K562 (cell line): ENCODE data around the gene LMAN2L. TPM values are rescaled to one million over a fixed set of nuclear protein-coding genes. Genes with fewer than 3 reads are reported as not detected.

Source experiments
- ATAC-seq: fragments of 200-7000 bp; cut with Tn5 transposase; 3 replicates; pipeline ENCODE4 v1.9.1; 2020; ENCODE audit warnings: moderate library complexity
- BruUV-seq: library from RNA; stranded (reverse); fragments of 400-500 nt; replicated peaks from 2 replicates; lab custom pipeline; 2021; lab: Mats Ljungman, UMichigan
- CTCF ChIA-PET: fragments of 300-600 bp; formaldehyde crosslinking; extraction: SDS; loops from one replicate; lab custom pipeline; 2021; ENCODE audit warnings: low intra/inter-chr PET ratio; lab: Yijun Ruan, JAX
- POLR2A ChIA-PET: fragments of 300-600, 350-650 bp; sonication (Branson Sonifier 250); formaldehyde crosslinking; extraction: SDS; loops from one replicate; lab custom pipeline; 2021; ENCODE audit warnings: antibody characterized with exemption, inconsistent platforms; lab: Yijun Ruan, JAX
- DNase-seq, 4 experiments: peaks; one replicate each; pipeline versions ENCODE4 v3.0.0 to v3.0.0-alpha.2; 2011 to 2018; ENCODE audit warnings: low spot score in 3 of 4, mixed read lengths in 3 of 4; ENCODE audit errors: extremely low read depth in 1 of 4
- FAIRE-seq: peaks from 2 replicates; lab custom pipeline; 2011; peaks lifted over from hg19 to GRCh38; lab: Jason Lieb, UNC
- H2AFZ ChIP-seq: 2 replicates; pipeline ENCODE4 v1.6.0; 2011; ENCODE audit warnings: low read depth, low read length, control low read depth, inconsistent platforms
- H3K27ac ChIP-seq: fragments of 200-600 bp; 3 replicates; pipeline ENCODE4 v1.8.0; 2011; ENCODE audit warnings: low read depth, mild to moderate bottlenecking, control low read depth, inconsistent platforms, low read length, moderate library complexity, mixed read lengths; ENCODE audit errors: extremely low read depth
- H3K27me3 ChIP-seq, 2 experiments: fragments of 300-600 bp in 1 of 2; 2 replicates in 1 of 2; 3 replicates in 1 of 2; pipeline versions ENCODE4 v1.6.0 to v1.8.0; 2011; ENCODE audit warnings: inconsistent platforms in 2 of 2, low read length in 2 of 2, mild to moderate bottlenecking in 1 of 2, mixed read lengths in 1 of 2, moderate library complexity in 1 of 2; ENCODE audit not compliant: control insufficient read depth in 2 of 2, insufficient read depth in 2 of 2
- H3K36me3 ChIP-seq: fragments of 300-600 bp; 3 replicates; pipeline ENCODE4 v1.8.0; 2011; ENCODE audit warnings: mild to moderate bottlenecking, low read length, inconsistent platforms; ENCODE audit not compliant: control insufficient read depth, insufficient read depth
- H3K4me1 ChIP-seq, 2 experiments: fragments of 200-600 bp in 1 of 2; replicated peaks in 1 of 2; 2 replicates in 1 of 2; 3 replicates in 1 of 2; pipeline versions ENCODE4 v1.5.1 to v1.8.0; 2011; ENCODE audit warnings: inconsistent platforms in 2 of 2, low read length in 2 of 2, mild to moderate bottlenecking in 1 of 2, mixed read lengths in 1 of 2, moderate library complexity in 1 of 2; ENCODE audit not compliant: control insufficient read depth in 2 of 2, insufficient read depth in 2 of 2
- H3K4me2 ChIP-seq: 2 replicates; pipeline ENCODE4 v1.6.1; 2011; ENCODE audit warnings: low read length, control low read depth, inconsistent platforms, mixed read lengths; ENCODE audit not compliant: insufficient read depth
- H3K4me3 ChIP-seq: fragments of 200-600 bp; sonication (generic), shearing (Covaris generic); 2 replicates; pipeline ENCODE4 v1.5.1; 2016; ENCODE audit warnings: control low read depth, inconsistent platforms
- H3K79me2 ChIP-seq: fragments of 200-600 bp; 3 replicates; pipeline ENCODE4 v1.8.0; 2011; ENCODE audit warnings: low read length, inconsistent platforms; ENCODE audit not compliant: control insufficient read depth, insufficient read depth
- H3K9ac ChIP-seq, 2 experiments: 2 replicates each; pipeline versions ENCODE4 v1.6.0 to v1.6.1; 2011; ENCODE audit warnings: low read depth in 2 of 2, low read length in 2 of 2, control low read depth in 1 of 2, inconsistent platforms in 1 of 2, mild to moderate bottlenecking in 1 of 2, mixed read lengths in 1 of 2; ENCODE audit not compliant: insufficient read depth in 1 of 2
- H3K9me1 ChIP-seq: one replicate; pipeline ENCODE4 v1.6.0; 2011; ENCODE audit warnings: inconsistent platforms, mild to moderate bottlenecking, low read length, moderate library complexity; ENCODE audit not compliant: control insufficient read depth, insufficient read depth
- H3K9me3 ChIP-seq: replicated peaks from 2 replicates; pipeline ENCODE4 v1.5.1; 2011; ENCODE audit warnings: low read depth, low read length, inconsistent platforms; ENCODE audit not compliant: control insufficient read depth, insufficient read depth
- H4K20me1 ChIP-seq: replicated peaks from 2 replicates; pipeline ENCODE4 v1.6.1; 2011; ENCODE audit warnings: low read length, inconsistent platforms, mixed read lengths; ENCODE audit not compliant: control insufficient read depth, insufficient read depth
- ARID2 ChIP-seq: fragments of 450-650 bp; IDR thresholded peaks from 2 replicates; pipeline ENCODE4 v1.6.1; 2017; ENCODE audit warnings: antibody characterized with exemption, mild to moderate bottlenecking
- C11orf30 ChIP-seq: fragments of 450-650 bp; IDR thresholded peaks from 2 replicates; pipeline ENCODE4 v1.6.1; 2016; ENCODE audit warnings: low read depth, mild to moderate bottlenecking
- CBFA2T3 ChIP-seq: fragments of 450-650 bp; IDR thresholded peaks from 2 replicates; pipeline ENCODE4 v1.6.1; 2017
- DPF2 ChIP-seq: fragments of 450-650 bp; IDR thresholded peaks from 2 replicates; pipeline ENCODE4 v1.6.1; 2016
- EHMT2 ChIP-seq: fragments of 450-650 bp; IDR thresholded peaks from 2 replicates; pipeline ENCODE4 v1.6.1; 2018; ENCODE audit warnings: antibody characterized with exemption
- HDGF ChIP-seq: fragments of 450-650 bp; IDR thresholded peaks from 2 replicates; pipeline ENCODE4 v1.6.1; 2016
- MAFG ChIP-seq: fragments of 450-650 bp; conservative IDR thresholded peaks from 2 replicates; pipeline ENCODE4 v1.6.1; 2016; ENCODE audit warnings: missing genetic modification characterization, missing compliant biosample characterization
- NKRF ChIP-seq: fragments of 450-650 bp; IDR thresholded peaks from 2 replicates; pipeline ENCODE4 v1.6.1; 2016; ENCODE audit warnings: borderline replicate concordance
- PRDM10 ChIP-seq: fragments of 450-650 bp; IDR thresholded peaks from 2 replicates; pipeline ENCODE4 v1.6.1; 2018; ENCODE audit not compliant: partially characterized antibody
- ZNF133 ChIP-seq: fragments of 250-450 bp; sonication (Bioruptor Pico); IDR thresholded peaks from 2 replicates; pipeline ENCODE4 v1.4.0; 2020; ENCODE audit warnings: mild to moderate bottlenecking
- ZNF316 ChIP-seq: fragments of 450-650 bp; IDR thresholded peaks from 2 replicates; pipeline ENCODE4 v1.6.1; 2016
- WGBS: fragments of 100-300 bp; shearing (Covaris generic); methylation state at CpG from one replicate; pipeline ENCODE4 v1.1.6; 2016; ENCODE audit warnings: low coverage, mixed read lengths; ENCODE audit not compliant: insufficient coverage; ENCODE audit errors: missing lambda C conversion rate; 5-methylcytosine and 5-hydroxymethylcytosine counted together
- in situ Hi-C: fragments of 300-500 bp; cut with MboI; formaldehyde crosslinking; loops from 4 replicates; pipeline ENCODE4 v1.15.0; 2018; ENCODE audit warnings: inconsistent platforms, mixed read lengths
- intact Hi-C: fragments of 100-400 bp; cut with micrococcal nuclease; formaldehyde crosslinking; loops from 2 replicates; pipeline ENCODE4 v1.14.2; 2022
- polyA plus RNA-seq, 8 experiments: library from polyadenylated mRNA; depleted of rRNA in 4 of 8; stranded (reverse) in 5 of 8; unstranded in 3 of 8; fragments of >200 nt; fragmentation: Nextera tagmentation in 2 of 8; fragmentation: Illumina TruSeq in 1 of 8; extraction: Ambion mirVana in 2 of 8; extraction: Trizol in 1 of 8; gene quantifications; 2 replicates each; pipeline versions ENCODE4 v1.2.1 to v1.2.3, GENCODE V29; 2011 to 2014; ENCODE audit warnings: inconsistent platforms in 1 of 8, missing spikeins in 1 of 8
- total RNA-seq, 7 experiments: library from RNA; depleted of rRNA in 6 of 7; stranded (reverse); fragments of >200 nt in 6 of 7; fragmentation: Illumina TruSeq in 2 of 7; extraction: Trizol in 2 of 7; gene quantifications; 2 replicates each; pipeline versions ENCODE4 v1.2.1 to v1.2.3, GENCODE V29; 2011 to 2021; ENCODE audit warnings: low replicate concordance in 1 of 7

LMAN2L gene
- total and polyA plus RNA-seq, 9 of the 15 experiments (the other 6 are each of a cell fraction or from before 2014, with no cell fraction given): 7.2 to 37.7 (median 12.5) TPM

GRCh38 chr2:96710985-96711384, 28.9 kb downstream of the LMAN2L start:
- FAIRE-seq: peak; percentile 81
- no peaks in the 10 kb centered on the region for H4K20me1 ChIP-seq

More at GRCh38 chr2:96710985-96711384, 28.9 kb downstream of the LMAN2L start:
- TF ChIP-seq EHMT2: peak; percentile 57; the same call in 1 of the 2 replicates
- TF ChIP-seq CBFA2T3: peak; percentile 18; the same call in 1 of the 2 replicates
- TF ChIP-seq HDGF: 0 out of 2 replicates have a peak, but pooled peaks have one; percentile 48
- TF ChIP-seq ZNF133 (CRISPR knock-in tag): no peak
- 0 out of 2 replicates have a peak, but pooled peaks have one; percentile 19 for TF ChIP-seq NKRF
- peak; percentile 45; the same call in 1 of the 2 replicates for TF ChIP-seq DPF2
- TF ChIP-seq C11orf30: peak; percentile 93
- TF ChIP-seq MAFG (tag): peak; percentile 80
- TF ChIP-seq PRDM10: no peak
- TF ChIP-seq ZNF316: peak; percentile 98
- peak; percentile 20; the same call in 1 of the 2 replicates for TF ChIP-seq ARID2
- no peak overlapping the region for H3K9ac ChIP-seq
- no peak overlapping the region for H2AFZ ChIP-seq
- peaks cover 54% of the 10 kb centered on the region for H3K36me3 ChIP-seq
- ChIA-PET POLR2A (interaction anchor here (0.6 to 1.5 kb wide), 5 partner anchors 10 to 190 kb away, joined by 3 to 4 read pairs (median 3); no protein-coding TSS in a partner anchor), CTCF (no interaction called here)
- WGBS: 22% methylated on average over 3 of the region's 3 CpGs
- peaks cover 0 to 4% of the 10 kb centered on the region in 2 experiments; a peak in 2 of 5 replicates for H3K4me1 ChIP-seq
- no peaks in the 10 kb centered on the region for H3K9me3 ChIP-seq
- 0 out of 3 replicates have a peak, but pooled peaks have one; percentile 56 for ATAC-seq
- peak in 2 of 4 experiments; percentile 31 to 45 for DNase-seq
- no peaks in the 10 kb centered on the region for H3K27me3 ChIP-seq
- H3K79me2 ChIP-seq: no peaks in the 10 kb centered on the region
- no peaks in the 10 kb centered on the region for H3K9me1 ChIP-seq
- no TSS peak for BruUV-seq
- in situ Hi-C loops (no loop called here), intact Hi-C loops (no loop called here)
- H3K4me3 ChIP-seq: no peak overlapping the region
- H3K27ac ChIP-seq: peak overlapping the region; percentile 19; the same call in 1 of the 3 replicates
- no peak overlapping the region for H3K4me2 ChIP-seq
